Vein endothelial cell (primary cell): ENCODE results near the gene SYNPO. TPM values are rescaled to one million over a fixed set of nuclear protein-coding genes. Genes with fewer than 3 reads are reported as not detected.

Experiments
- total RNA-seq: library from RNA; depleted of rRNA; stranded (reverse); fragments of >200 nt; gene quantifications from 2 replicates; pipeline ENCODE4 v1.2.3, GENCODE V29; 2012

The SYNPO gene
- 23.9 and 37.9 TPM in 2 replicates for total RNA-seq

GRCh38 chr5:150640311-150641005 is at the start of gene SYNPO:
Gene SYNPO, plus strand, starts transcription at chr5:150640660. Its CDS starts 7,616 bp downstream, at chr5:150648276.

GRCh38 chr5:150661086-150661485 is 20.6 kb downstream of the SYNPO start, which contains the start of gene MYOZ3:
Gene MYOZ3, plus strand, starts transcription at chr5:150661251. Its CDS starts 1,691 bp downstream, at chr5:150662942.

GRCh38 chr5:150700594-150701377 is 60.3 kb downstream of the SYNPO start, which contains the start of gene RBM22:
Gene RBM22, minus strand, starts transcription at chr5:150701062. Its CDS starts 77 bp downstream, at chr5:150700985.

Other genes starting within 250 kb of the SYNPO start
- gene CD74, start 227.8 kb upstream of the SYNPO start, total RNA-seq: 0.98 and 1.7 TPM in 2 replicates
- 2,576 and 2,669 TPM in 2 replicates for gene RPS14, start 190.9 kb upstream of the SYNPO start, total RNA-seq
- gene NDST1, start 132.5 kb upstream of the SYNPO start, total RNA-seq: 77.1 and 124 TPM in 2 replicates
- gene MYOZ3, start 20.6 kb downstream of the SYNPO start, total RNA-seq: under 0.01 and 1.1 TPM in 2 replicates
- 38.2 and 46.9 TPM in 2 replicates for gene RBM22, start 60.4 kb downstream of the SYNPO start, total RNA-seq
- 43.1 and 43.4 TPM in 2 replicates for gene DCTN4, start 118.4 kb downstream of the SYNPO start, total RNA-seq
- gene SMIM3, start 138.1 kb downstream of the SYNPO start, total RNA-seq: 2.0 and 3.9 TPM in 2 replicates
- not detected in 2 replicates for gene IRGM, start 205.9 kb downstream of the SYNPO start, total RNA-seq